Neural progenitor cell (in vitro differentiated cells): ENCODE measurements around the gene EIF2AK2. TPM values are rescaled to one million over a fixed set of nuclear protein-coding genes. Genes with fewer than 3 reads are reported as not detected.

Experiments
- DNase-seq: peaks from one replicate; pipeline ENCODE4 v3.0.0-alpha.2; 2016; ENCODE audit warnings: low spot score
- H2AFZ ChIP-seq: fragments of 200-600 bp; sonication (generic); replicated peaks from 2 replicates; pipeline ENCODE4 v1.6.1; 2016; ENCODE audit warnings: antibody characterized with exemption
- H3F3A ChIP-seq: fragments of 200-600 bp; sonication (generic); 2 replicates; pipeline ENCODE4 v1.6.1; 2016; ENCODE audit warnings: antibody characterized with exemption, low read depth
- H3K27ac ChIP-seq: fragments of 200-600 bp; sonication (generic); 2 replicates; pipeline ENCODE4 v1.5.1; 2016; ENCODE audit warnings: mild to moderate bottlenecking
- H3K27me3 ChIP-seq: fragments of 200-600 bp; sonication (generic); 2 replicates; pipeline ENCODE4 v1.6.1; 2016; ENCODE audit warnings: mild to moderate bottlenecking, moderate library complexity
- H3K36me3 ChIP-seq: fragments of 200-600 bp; sonication (generic); 2 replicates; pipeline ENCODE4 v1.5.1; 2016
- H3K4me1 ChIP-seq: fragments of 200-600 bp; sonication (generic); 2 replicates; pipeline ENCODE4 v1.6.1; 2016; ENCODE audit warnings: mixed run types
- H3K4me2 ChIP-seq: fragments of 200-600 bp; sonication (generic); 2 replicates; pipeline ENCODE4 v1.6.1; 2016
- H3K4me3 ChIP-seq: fragments of 200-600 bp; sonication (generic); 2 replicates; pipeline ENCODE4 v1.5.1; 2016
- H3K79me2 ChIP-seq: fragments of 200-600 bp; sonication (generic); 2 replicates; pipeline ENCODE4 v1.6.1; 2016; ENCODE audit warnings: low read depth
- H3K9ac ChIP-seq: fragments of 200-600 bp; sonication (generic); 2 replicates; pipeline ENCODE4 v1.6.1; 2016
- H3K9me3 ChIP-seq: fragments of 200-600 bp; sonication (generic); 2 replicates; pipeline ENCODE4 v1.5.1; 2016; ENCODE audit warnings: low read depth
- H4K20me1 ChIP-seq: fragments of 200-600 bp; sonication (generic); 2 replicates; pipeline ENCODE4 v1.6.1; 2016; ENCODE audit warnings: low read depth
- H3K27ac Mint-ChIP-seq: 3 replicates; pipeline ENCODE4 v1.8.0; 2021; ENCODE audit warnings: mixed read lengths
- H3K27me3 Mint-ChIP-seq: 2 replicates; pipeline ENCODE4 v1.8.0; 2022; ENCODE audit warnings: low read depth, mild to moderate bottlenecking, inconsistent platforms, moderate library complexity, mixed read lengths; ENCODE audit not compliant: insufficient read depth
- H3K36me3 Mint-ChIP-seq: 3 replicates; pipeline ENCODE4 v1.8.0; 2021; ENCODE audit warnings: mixed read lengths
- H3K4me1 Mint-ChIP-seq: 3 replicates; pipeline ENCODE4 v1.8.0; 2021; ENCODE audit warnings: mixed read lengths
- H3K4me3 Mint-ChIP-seq: 3 replicates; pipeline ENCODE4 v1.8.0; 2021; ENCODE audit warnings: mild to moderate bottlenecking, moderate library complexity, mixed read lengths
- H3K9me3 Mint-ChIP-seq: 3 replicates; pipeline ENCODE4 v1.8.0; 2020; ENCODE audit warnings: mixed read lengths
- CTCF ChIP-seq: fragments of 200-600 bp; sonication (generic); IDR thresholded peaks from 2 replicates; pipeline ENCODE4 v1.5.1; 2017; ENCODE audit warnings: antibody characterized with exemption, mild to moderate bottlenecking
- EZH2 ChIP-seq: fragments of 200-600 bp; sonication (generic); IDR thresholded peaks from 2 replicates; pipeline ENCODE4 v1.6.1; 2017; ENCODE audit warnings: antibody characterized with exemption, mild to moderate bottlenecking, moderate library complexity
- EZH2phosphoT487 ChIP-seq: fragments of 200-600 bp; sonication (generic); IDR thresholded peaks from 2 replicates; pipeline ENCODE4 v1.6.1; 2017; ENCODE audit warnings: antibody characterized with exemption
- total RNA-seq: library from RNA; depleted of rRNA; stranded (reverse); fragments of >200 nt; gene quantifications from 2 replicates; pipeline ENCODE4 v1.2.3, GENCODE V29; 2015; ENCODE audit warnings: low replicate concordance

Gene EIF2AK2
- total RNA-seq, 1 donor from 2014 or later = 35.3 TPM

- Histone ChIP-seq H3K4me2 (no peak overlapping the region), H3K27me3 (no peaks in the 10 kb centered on the region), H3K79me2 (peaks cover 44% of the 10 kb centered on the region), H3K9ac (no peak overlapping the region), H3K36me3 (peaks cover 3% of the 10 kb centered on the region), H3K4me3 (no peak overlapping the region), H3F3A (no peaks in the 10 kb centered on the region), H3K4me1 (no peaks in the 10 kb centered on the region), H3K9me3 (no peaks in the 10 kb centered on the region), H3K27ac (no peak overlapping the region), H2AFZ (no peak overlapping the region), H4K20me1 (no peaks in the 10 kb centered on the region)
- no peak for DNase-seq
- Mint-ChIP-seq H3K4me1 (no peaks in the 10 kb centered on the region), H3K36me3 (peaks cover 33% of the 10 kb centered on the region), H3K4me3 (no peak overlapping the region), H3K27ac (no peak overlapping the region), H3K27me3 (no peaks in the 10 kb centered on the region), H3K9me3 (no peaks in the 10 kb centered on the region)
- TF ChIP-seq EZH2 = no peak
- no peak for TF ChIP-seq CTCF
- no peak for TF ChIP-seq EZH2phosphoT487
These were observed 7.0 kb downstream of the EIF2AK2 start for GRCh38 chr2:37149626-37150322.

GRCh38 chr2:37148325-37148724 lies 8.5 kb downstream of the EIF2AK2 start:
- no peak overlapping the region for H3K27ac Mint-ChIP-seq
- no peak overlapping the region for H3K4me3 Mint-ChIP-seq
- H3K4me3 ChIP-seq = no peak overlapping the region
- peaks cover 25% of the 10 kb centered on the region for H3K36me3 Mint-ChIP-seq
- no peaks in the 10 kb centered on the region for H3K27me3 Mint-ChIP-seq
- no peaks in the 10 kb centered on the region for H3K36me3 ChIP-seq
- H3K27me3 ChIP-seq = no peaks in the 10 kb centered on the region
- no peaks in the 10 kb centered on the region for H3F3A ChIP-seq
- H3K4me1 ChIP-seq = no peaks in the 10 kb centered on the region
- H3K4me1 Mint-ChIP-seq = no peaks in the 10 kb centered on the region
- H3K9ac ChIP-seq = no peak overlapping the region
- H3K4me2 ChIP-seq = no peak overlapping the region
- H2AFZ ChIP-seq = no peak overlapping the region
- DNase-seq = no peak
- no peaks in the 10 kb centered on the region for H4K20me1 ChIP-seq
- TF ChIP-seq EZH2 (no peak), EZH2phosphoT487 (no peak), CTCF (no peak)
- peaks cover 32% of the 10 kb centered on the region for H3K79me2 ChIP-seq
- no peaks in the 10 kb centered on the region for H3K9me3 Mint-ChIP-seq
- H3K27ac ChIP-seq = no peak overlapping the region
- H3K9me3 ChIP-seq = no peaks in the 10 kb centered on the region

GRCh38 chr2:37146062-37146461 lies 10.7 kb downstream of the EIF2AK2 start:
- no peaks in the 10 kb centered on the region for H3K4me1 ChIP-seq
- H3K4me3 Mint-ChIP-seq = no peak overlapping the region
- H3K27ac ChIP-seq = no peak overlapping the region
- no peaks in the 10 kb centered on the region for H3K27me3 Mint-ChIP-seq
- peaks cover 15% of the 10 kb centered on the region for H3K36me3 Mint-ChIP-seq
- H3K36me3 ChIP-seq = no peaks in the 10 kb centered on the region
- DNase-seq = no peak
- peaks cover 15% of the 10 kb centered on the region for H3K79me2 ChIP-seq
- no peak overlapping the region for H2AFZ ChIP-seq
- TF ChIP-seq EZH2phosphoT487 (no peak), EZH2 (no peak), CTCF (no peak)
- no peaks in the 10 kb centered on the region for H3K27me3 ChIP-seq
- H3K9me3 ChIP-seq = no peaks in the 10 kb centered on the region
- no peak overlapping the region for H3K27ac Mint-ChIP-seq
- H3K9ac ChIP-seq = no peak overlapping the region
- no peaks in the 10 kb centered on the region for H3F3A ChIP-seq
- H3K9me3 Mint-ChIP-seq = no peaks in the 10 kb centered on the region
- no peak overlapping the region for H3K4me3 ChIP-seq
- H3K4me2 ChIP-seq = no peak overlapping the region
- H4K20me1 ChIP-seq = no peaks in the 10 kb centered on the region
- H3K4me1 Mint-ChIP-seq = no peaks in the 10 kb centered on the region
